Measurements from ENCODE around the gene CAV1.

CAV1 gene

DNA sequence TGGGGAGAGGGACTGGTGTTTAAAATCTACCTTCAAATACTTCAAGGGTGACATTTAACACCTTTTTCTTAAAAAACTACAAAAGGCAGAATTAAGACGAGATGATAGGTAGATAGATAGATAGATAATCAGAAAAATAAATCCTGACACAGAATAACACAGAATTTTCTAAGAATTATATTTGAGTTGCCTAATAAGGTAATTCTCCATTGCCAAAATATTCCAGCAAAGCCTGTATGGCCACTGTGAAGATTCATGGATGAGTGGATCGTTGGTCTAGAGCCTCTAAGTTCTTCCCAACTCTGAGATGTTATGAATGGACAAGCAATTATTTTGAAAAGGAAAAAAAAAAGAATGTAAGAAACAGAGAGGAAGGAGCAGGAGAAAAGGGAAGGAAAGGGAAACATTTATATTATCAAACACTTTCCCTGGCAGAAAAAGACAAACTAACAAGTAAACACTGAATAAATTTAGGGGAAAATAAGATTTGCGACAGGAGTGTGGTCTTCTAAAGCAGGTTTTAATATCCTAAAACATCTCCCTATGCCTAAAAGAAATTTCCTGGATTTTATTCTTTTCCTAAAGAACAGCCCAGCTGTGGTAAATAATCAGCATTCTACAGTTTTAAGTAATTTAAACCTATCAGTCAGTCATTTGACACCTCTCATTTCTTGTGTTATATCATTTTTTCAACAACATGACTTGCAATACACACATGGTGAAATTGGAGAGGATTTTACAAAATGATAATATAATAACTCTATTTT is 32.8 kb upstream of the CAV1 start:
- no peak for TF ChIP-seq CTCF (IDR thresholded peaks at IDR 0.05; ENCODE audit: borderline replicate concordance, insufficient read depth, low read depth, low read length)
- H3K4me3 ChIP-seq (ENCODE audit: low read depth, low read length) = no peak overlapping the region

DNA sequence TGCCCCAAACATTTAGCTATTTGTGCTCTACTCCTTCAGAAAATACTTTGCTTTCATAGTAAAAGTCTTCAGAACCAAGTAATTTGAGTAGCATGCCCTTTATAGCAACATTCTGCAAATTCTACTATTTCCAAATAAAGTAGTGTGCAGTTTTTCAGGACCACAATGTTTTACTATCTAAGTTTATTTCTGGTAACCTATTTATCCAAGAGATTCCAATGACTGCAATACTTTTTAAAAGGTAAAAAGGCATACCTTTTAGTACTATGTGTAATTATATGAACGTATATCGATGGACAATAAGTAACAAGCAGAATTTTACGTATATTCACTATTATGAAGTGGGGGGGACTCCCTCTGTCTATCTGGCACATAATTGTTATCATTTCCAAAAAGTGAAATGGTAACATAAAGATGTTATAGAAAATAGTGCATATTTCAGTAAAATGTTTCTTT is 32.2 kb upstream of the CAV1 start:
- TF ChIP-seq CTCF (IDR thresholded peaks at IDR 0.05; ENCODE audit: borderline replicate concordance, insufficient read depth, low read depth, low read length) = no peak
- no peak overlapping the region for H3K4me3 ChIP-seq (ENCODE audit: low read depth, low read length)

GRCh38 chr7:116493449-116493848 is 31.4 kb upstream of the CAV1 start:
- no peak for TF ChIP-seq CTCF (IDR thresholded peaks at IDR 0.05; ENCODE audit: borderline replicate concordance, insufficient read depth, low read depth, low read length)

GRCh38 chr7:116494472-116494871 is 30.4 kb upstream of the CAV1 start:
- H3K4me3 ChIP-seq (ENCODE audit: low read depth, low read length) = no peak overlapping the region
- TF ChIP-seq CTCF (IDR thresholded peaks at IDR 0.05; ENCODE audit: borderline replicate concordance, insufficient read depth, low read depth, low read length) = no peak

More at GRCh38 chr7:116493449-116493848, 31.4 kb upstream of the CAV1 start:
- no peak overlapping the region for H3K4me3 ChIP-seq (ENCODE audit: low read depth, low read length)

- no peak for TF ChIP-seq CTCF (IDR thresholded peaks at IDR 0.05; ENCODE audit: borderline replicate concordance, insufficient read depth, low read depth, low read length)
- H3K4me3 ChIP-seq (ENCODE audit: low read depth, low read length) = no peak overlapping the region
Observed at GRCh38 chr7:116495736-116496135, 29.1 kb upstream of the CAV1 start.

DNA sequence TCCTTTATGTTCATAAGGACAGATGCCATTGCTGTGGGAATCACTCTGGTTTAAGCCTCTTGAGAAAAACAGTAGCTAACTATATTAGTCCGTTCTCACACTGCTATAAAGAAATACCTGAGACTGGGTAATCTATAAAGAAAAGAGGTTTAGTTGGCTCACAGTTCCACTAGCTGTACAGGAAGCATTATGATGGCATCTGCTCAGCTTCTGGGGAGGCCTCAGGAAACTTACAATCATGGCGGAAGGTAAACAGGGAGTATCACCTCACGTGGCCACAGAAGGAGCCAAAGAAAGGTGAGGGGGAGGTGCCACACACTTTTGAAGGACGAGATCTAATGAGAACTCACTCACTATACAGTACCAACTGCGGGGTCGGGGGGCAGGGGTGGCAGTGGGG is 28.2 kb upstream of the CAV1 start:
- no peak for TF ChIP-seq CTCF (IDR thresholded peaks at IDR 0.05; ENCODE audit: borderline replicate concordance, insufficient read depth, low read depth, low read length)

GRCh38 chr7:116497708-116498107 is 27.1 kb upstream of the CAV1 start:
- no peak overlapping the region for H3K4me3 ChIP-seq (ENCODE audit: low read depth, low read length)
- TF ChIP-seq CTCF (IDR thresholded peaks at IDR 0.05; ENCODE audit: borderline replicate concordance, insufficient read depth, low read depth, low read length) = no peak

More for the DNA sequence above, 28.2 kb upstream of the CAV1 start:
- no peak overlapping the region for H3K4me3 ChIP-seq (ENCODE audit: low read depth, low read length)
